GM18511 (cell line): ENCODE data around the gene SPAG6.

ENCODE experiments used
- ATAC-seq: cut with Tn5 transposase; IDR thresholded peaks from one replicate; pipeline ENCODE4 v1.9.1; 2021; ENCODE audit warnings: mild to moderate bottlenecking, moderate library complexity; ENCODE audit not compliant: unreplicated experiment

The SPAG6 gene

GRCh38 chr10:22456486-22456885 lies 111.2 kb downstream of the SPAG6 start:
- ATAC-seq = no peak

- no peak for ATAC-seq
Measured at GRCh38 chr10:22458272-22459038, 113.2 kb downstream of the SPAG6 start.

GRCh38 chr10:22459496-22459895 lies 114.2 kb downstream of the SPAG6 start:
- no peak for ATAC-seq

DNA sequence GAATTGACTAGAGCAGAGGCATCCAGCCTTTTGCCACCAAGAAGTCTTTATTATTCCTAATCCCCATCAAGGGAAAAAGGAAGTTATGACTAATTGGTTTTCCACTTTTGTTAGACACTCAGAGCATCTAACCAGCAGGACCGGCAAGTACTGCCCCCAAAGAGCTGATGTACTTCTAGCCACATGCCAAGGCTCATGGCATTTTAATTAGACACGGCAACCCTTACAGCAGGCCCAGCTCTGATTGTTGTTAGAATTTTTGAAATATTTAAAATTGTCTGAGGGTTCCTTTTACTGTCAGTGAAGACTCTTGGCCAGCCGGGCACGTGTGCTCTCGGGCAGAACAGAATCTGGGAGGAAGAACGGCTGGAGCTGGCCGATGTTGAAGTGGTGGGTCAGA lies 114.8 kb downstream of the SPAG6 start:
- no peak for ATAC-seq

- ATAC-seq = no peak
Measured at GRCh38 chr10:22460531-22461403, 115.5 kb downstream of the SPAG6 start.

DNA sequence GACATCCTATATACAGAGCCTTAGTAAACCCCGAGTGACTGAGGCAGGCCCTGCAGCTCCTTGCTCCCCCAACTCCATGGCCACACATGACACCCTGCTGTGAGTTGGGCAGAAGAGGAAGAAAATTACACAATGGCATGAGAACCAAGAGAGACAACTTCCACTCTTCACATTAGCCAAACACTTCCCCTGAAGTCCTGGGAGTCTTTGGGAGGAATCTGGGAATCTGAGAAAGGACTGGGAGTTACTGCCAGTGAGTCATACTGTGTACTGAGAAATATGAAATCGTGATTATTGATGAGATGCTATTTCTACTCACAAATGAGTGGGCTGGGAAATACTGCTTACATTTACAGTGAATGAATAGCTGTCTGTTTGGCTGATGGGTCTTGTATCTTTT lies 116.6 kb downstream of the SPAG6 start:
- ATAC-seq = no peak

GRCh38 chr10:22463255-22463654 lies 118.0 kb downstream of the SPAG6 start:
- no peak for ATAC-seq

- ATAC-seq = no peak
Measured at GRCh38 chr10:22464966-22465629, 119.8 kb downstream of the SPAG6 start.

- no peak for ATAC-seq
Measured at GRCh38 chr10:22466763-22467334, 121.6 kb downstream of the SPAG6 start.
